Suppressor macrophage treated with lipopolysaccharide for 1 hour (primary cell): ENCODE data around the gene ITIH6.

Experiments used
- DNase-seq, 3 donors: peaks; one replicate each; pipeline ENCODE4 v3.0.0-alpha.2; 2020 to 2022

Gene ITIH6

DNA sequence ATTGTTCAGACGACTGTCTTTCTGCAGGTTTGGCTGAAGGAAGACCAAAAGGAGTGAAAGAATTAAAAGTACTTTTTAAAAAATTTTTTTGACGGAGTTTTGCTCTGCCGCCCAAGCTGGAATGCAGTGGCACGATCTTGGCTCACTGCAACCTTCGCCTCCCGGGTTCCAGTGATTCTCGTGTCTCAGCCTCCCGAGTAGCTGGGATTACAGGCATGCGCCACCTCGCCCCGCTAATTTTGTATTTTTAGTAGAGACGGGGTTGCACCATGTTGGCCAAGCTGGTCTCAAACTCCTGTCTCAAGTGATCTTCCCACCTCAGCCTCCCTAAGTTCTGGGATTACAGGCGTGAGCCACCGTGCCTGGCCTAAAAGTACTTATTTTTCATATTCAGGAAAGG lies 86.3 kb downstream of the ITIH6 start:
- no peak for DNase-seq

- DNase-seq: no peak
These were observed 87.1 kb downstream of the ITIH6 start for GRCh38 chrX:54710920-54711319.

DNA sequence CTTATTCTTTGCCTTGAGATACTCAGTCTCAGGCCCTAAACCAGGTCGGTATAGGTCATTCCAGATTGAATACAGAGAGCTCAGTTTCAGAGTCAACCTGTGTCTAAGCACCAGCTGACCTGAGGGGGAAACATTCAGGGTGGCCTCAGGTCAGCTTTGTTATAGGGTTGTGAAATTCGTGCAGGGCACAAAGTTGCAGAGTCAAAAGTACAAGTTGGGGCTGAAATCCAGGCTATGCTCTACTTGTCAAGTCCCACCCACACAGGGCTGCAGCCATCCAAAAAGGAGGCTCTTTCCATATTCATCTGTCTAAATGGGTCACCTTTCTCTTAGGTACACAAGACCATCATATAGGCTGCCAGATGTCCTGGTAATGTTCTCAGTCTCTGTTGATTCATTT lies 89.7 kb downstream of the ITIH6 start:
- no peak for DNase-seq
